Measurements from ENCODE around the gene LOXL3. TPM values are rescaled to one million over a fixed set of nuclear protein-coding genes. Genes with fewer than 3 reads are reported as not detected.

LOXL3 gene, protein sequence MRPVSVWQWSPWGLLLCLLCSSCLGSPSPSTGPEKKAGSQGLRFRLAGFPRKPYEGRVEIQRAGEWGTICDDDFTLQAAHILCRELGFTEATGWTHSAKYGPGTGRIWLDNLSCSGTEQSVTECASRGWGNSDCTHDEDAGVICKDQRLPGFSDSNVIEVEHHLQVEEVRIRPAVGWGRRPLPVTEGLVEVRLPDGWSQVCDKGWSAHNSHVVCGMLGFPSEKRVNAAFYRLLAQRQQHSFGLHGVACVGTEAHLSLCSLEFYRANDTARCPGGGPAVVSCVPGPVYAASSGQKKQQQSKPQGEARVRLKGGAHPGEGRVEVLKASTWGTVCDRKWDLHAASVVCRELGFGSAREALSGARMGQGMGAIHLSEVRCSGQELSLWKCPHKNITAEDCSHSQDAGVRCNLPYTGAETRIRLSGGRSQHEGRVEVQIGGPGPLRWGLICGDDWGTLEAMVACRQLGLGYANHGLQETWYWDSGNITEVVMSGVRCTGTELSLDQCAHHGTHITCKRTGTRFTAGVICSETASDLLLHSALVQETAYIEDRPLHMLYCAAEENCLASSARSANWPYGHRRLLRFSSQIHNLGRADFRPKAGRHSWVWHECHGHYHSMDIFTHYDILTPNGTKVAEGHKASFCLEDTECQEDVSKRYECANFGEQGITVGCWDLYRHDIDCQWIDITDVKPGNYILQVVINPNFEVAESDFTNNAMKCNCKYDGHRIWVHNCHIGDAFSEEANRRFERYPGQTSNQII
- 14.6 TPM for total RNA-seq
- 8.6 TPM for polyA plus RNA-seq

DNA sequence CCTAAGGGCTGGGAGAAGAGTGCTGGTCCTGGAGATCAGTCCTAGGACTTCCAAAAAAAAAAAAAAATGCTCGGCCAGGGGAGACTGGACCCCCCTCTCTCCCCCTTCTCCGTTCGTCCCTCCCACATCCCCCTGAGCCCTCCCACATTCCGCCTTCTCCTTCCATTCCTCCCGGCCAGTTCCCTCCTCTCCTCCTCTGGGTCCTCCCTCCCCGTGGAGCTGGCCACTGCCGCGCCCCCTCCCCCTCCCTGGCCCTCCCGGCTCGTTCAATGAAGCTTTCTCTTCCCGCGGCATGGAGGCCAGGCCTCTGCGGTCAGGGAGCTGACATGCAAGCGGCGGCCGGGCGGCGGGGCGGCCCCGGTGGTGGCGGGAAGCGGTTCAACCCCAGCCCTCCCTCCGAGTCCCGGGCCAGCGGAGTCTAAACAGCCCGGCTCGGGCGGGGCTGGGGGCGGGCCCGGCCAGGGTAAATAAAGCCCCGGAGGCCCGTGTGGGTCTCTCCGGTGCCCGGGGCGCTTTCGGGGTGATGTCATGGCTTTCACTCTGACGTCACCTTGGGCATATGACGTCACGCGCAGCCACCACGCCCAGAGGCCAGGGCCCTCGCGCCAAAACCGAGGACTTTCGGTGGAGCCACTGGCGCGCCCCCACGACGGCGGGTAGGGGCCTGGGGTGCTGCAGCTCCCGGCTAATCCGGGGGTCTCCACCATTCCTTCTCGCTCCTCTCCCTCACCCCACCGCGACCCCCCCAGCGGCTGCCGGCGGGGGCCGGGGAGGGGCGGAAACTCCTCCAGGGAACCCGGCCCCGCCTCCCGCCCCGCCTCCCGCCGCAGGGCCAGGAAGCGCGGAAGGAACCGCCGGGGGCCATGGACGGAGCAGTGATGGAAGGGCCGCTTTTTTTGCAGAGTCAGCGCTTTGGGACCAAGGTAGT lies at the start of gene LOXL3, which contains the start of gene DOK1:
LOXL3 (minus strand) TSS at position 51 of the 928 bp plus-strand sequence. CDS start 1,308 bp downstream, outside the sequence.
DOK1 (plus strand) TSS at position 829 of the 928 bp plus-strand sequence; CDS start at position 864, 35 bp downstream.
- DNase-seq (ENCODE audit: extremely low spot score) = peak; percentile 81
- no peaks in the 10 kb centered on the region for H3K36me3 ChIP-seq (ENCODE audit: insufficient read depth)
- no peaks in the 10 kb centered on the region for H3K4me1 ChIP-seq (ENCODE audit: insufficient read depth)
- under 1% methylated on average over 73 of the region's 73 CpGs for WGBS
- H3K27ac ChIP-seq (ENCODE audit: low read depth) = peak within 1 kb of the TSS; percentile 76
- peak within 1 kb of the TSS; percentile 64 for H3K4me3 ChIP-seq (ENCODE audit: low read depth, low read length)

DNA sequence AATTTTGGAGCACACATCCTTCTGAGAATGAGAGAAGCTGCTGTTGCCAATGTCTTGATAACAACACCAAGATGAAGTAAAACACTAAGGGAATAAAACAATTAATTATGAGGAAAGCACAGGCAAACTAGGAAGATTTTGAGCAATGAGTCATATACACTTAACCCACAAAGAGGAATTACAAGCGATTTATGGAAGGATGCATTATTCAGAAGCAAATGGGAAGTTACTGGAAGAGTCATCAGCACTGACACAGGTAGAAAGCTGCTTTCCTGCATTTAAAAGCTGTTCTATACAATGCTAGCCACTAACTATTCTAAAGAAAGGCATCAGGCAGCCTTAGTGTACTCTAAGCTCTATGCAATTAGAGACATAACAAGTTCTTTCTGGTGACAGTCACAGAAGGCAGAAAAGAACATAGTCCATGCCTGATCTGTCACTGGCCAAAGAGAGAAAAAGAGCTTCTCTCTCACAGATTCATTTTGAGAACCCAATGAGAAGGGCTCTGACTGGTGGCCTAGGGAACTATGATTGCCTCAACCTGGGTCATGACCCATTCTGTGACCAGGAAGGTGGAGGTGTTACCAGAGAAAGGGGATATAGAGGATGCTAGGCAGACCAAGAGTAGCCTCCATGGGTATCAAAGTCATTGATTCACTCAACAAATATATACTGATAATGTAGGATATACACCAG lies 49.0 kb upstream of the LOXL3 start:
- 59% methylated on average over 1 of the region's 1 CpG for WGBS
- no peak overlapping the region for H3K27ac ChIP-seq (ENCODE audit: low read depth)

DNA sequence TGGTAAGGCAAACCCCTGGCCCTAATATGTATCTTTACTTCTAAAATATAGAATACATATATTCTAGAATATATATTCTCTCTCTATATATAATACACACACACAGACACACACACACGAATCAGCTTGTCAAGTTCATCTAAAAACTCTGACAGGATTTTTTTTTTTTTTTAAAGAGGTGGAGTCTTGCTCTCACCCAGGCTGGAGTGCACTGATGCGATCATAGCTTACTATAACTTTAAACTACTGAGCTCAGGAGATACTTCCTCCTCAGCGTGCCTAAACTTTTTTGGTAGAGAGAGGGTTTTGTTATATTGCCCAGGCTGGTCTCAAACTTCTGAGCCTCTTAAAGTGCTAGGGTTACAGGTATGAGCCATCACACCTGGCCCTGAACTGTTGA lies 45.9 kb upstream of the LOXL3 start:
- Histone ChIP-seq H3K4me1 (ENCODE audit: insufficient read depth) (no peaks in the 10 kb centered on the region), H3K27ac (ENCODE audit: low read depth) (no peak overlapping the region), H3K36me3 (ENCODE audit: insufficient read depth) (no peaks in the 10 kb centered on the region), H3K4me3 (ENCODE audit: low read depth, low read length) (no peak overlapping the region)
- WGBS = 54% methylated on average over 3 of the region's 3 CpGs
- DNase-seq (ENCODE audit: extremely low spot score) = no peak

More for the DNA sequence above, 49.0 kb upstream of the LOXL3 start:
- DNase-seq (ENCODE audit: extremely low spot score) = no peak
- Histone ChIP-seq H3K36me3 (ENCODE audit: insufficient read depth) (no peaks in the 10 kb centered on the region), H3K4me1 (ENCODE audit: insufficient read depth) (no peaks in the 10 kb centered on the region), H3K4me3 (ENCODE audit: low read depth, low read length) (no peak overlapping the region)

DNA sequence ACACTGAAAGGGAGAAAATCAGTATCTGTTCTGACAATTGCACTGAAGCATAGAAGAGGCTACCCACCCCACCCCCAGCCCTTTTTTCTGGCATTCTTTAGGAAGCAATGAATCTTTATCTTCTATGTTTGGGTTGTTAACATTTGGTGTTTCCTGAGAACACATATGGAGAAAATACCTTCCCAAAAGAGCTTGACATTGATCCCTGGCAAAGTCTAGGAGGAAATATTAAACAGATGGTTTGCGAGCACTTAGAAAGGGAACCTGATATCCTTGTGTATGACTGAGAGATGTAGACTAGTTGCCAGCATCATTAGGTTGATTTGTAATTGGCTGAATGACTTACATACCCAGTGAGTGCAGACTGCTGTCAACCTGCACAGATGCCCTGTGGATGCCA lies 43.7 kb upstream of the LOXL3 start:
- Histone ChIP-seq H3K27ac (ENCODE audit: low read depth) (no peak overlapping the region), H3K4me1 (ENCODE audit: insufficient read depth) (no peaks in the 10 kb centered on the region), H3K36me3 (ENCODE audit: insufficient read depth) (no peaks in the 10 kb centered on the region), H3K4me3 (ENCODE audit: low read depth, low read length) (no peak overlapping the region)
- 27% methylated on average over 1 of the region's 1 CpG for WGBS
- DNase-seq (ENCODE audit: extremely low spot score) = no peak

DNA sequence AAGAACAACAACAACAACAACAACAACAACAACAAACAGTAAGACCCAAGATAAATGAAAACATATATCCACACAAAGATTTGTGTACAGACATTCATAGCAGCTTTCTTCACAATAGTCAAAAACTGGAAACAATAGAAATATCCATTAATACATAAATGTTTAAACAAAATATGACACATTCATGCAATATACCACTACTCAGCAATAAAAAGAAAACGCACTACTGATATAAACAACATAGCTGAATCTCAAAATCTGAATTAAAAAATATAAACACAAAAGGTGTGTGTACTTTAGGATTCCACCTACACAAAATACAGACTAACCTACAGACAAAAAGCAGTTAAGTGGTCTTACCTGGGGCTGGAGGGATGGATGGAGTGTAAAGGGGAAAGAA lies 42.8 kb upstream of the LOXL3 start:
- H3K4me1 ChIP-seq (ENCODE audit: insufficient read depth) = no peaks in the 10 kb centered on the region
- no peaks in the 10 kb centered on the region for H3K36me3 ChIP-seq (ENCODE audit: insufficient read depth)
- H3K4me3 ChIP-seq (ENCODE audit: low read depth, low read length) = no peak overlapping the region
- 34% methylated on average over 1 of the region's 1 CpG for WGBS
- DNase-seq (ENCODE audit: extremely low spot score) = no peak
- no peak overlapping the region for H3K27ac ChIP-seq (ENCODE audit: low read depth)

DNA sequence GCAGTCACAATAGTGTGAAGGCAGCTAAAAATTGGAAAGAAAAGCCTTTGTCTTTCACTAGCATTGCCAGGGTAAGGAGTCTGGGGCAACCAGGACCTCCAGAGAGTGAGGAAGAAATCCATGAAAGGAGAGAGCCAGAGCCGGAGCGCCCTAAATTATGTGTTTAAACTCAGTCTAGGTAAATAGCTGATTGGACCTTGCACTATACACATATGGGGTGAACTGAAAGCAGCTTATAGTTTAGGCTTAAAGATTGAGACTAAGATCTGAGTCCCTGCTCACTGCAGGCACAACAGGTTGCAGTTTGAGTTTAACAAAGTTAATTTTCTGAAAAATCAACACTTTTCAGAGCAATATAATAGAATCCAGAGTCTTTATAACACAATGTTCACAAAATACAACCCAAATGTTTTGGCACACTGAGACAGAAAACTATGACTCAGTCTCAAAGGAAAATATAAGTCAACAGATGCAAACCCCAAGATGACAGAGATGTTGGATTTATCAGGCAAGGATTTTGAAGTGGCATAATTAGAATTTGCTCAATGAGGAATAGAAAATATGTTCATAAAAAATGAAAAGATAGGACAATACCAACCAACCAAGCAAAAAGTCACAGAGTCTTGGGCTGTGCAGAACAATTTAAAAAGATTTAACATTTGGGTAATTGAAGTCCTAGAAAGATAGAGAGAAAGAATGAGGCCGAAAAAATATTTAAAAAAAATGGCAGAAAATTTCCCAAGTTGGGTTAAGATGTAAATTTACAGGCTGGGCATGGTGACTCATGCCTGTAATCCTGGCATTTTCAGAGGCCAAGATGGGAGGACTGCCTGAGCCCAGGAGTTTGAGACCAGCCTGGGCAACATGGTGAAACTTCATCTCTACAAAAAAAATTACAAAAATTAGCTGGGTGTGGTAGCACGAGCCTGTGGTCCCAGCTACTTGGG lies 40.4 kb upstream of the LOXL3 start:
- no peak for DNase-seq (ENCODE audit: extremely low spot score)
- WGBS = 73% methylated on average over 4 of the region's 4 CpGs
- no peaks in the 10 kb centered on the region for H3K4me1 ChIP-seq (ENCODE audit: insufficient read depth)

DNA sequence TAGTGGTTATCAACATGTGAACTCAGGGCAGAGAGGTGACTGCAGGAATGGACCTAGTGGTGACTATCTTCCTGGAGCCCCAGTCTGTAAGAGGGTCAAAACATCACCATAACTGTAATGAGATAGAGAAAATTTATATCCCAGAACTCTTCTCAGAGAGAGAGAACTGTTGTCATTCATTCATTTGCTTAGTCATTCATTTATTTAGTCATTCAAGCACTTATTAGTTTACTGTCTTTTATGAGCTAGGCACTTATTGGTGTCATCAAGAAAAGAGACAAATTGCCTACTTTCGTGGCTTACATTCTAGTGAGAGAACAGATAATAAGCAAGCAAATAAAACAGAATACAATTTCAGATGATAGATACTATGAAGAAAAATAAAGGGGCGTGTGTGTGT lies 34.9 kb upstream of the LOXL3 start:
- Histone ChIP-seq H3K4me1 (ENCODE audit: insufficient read depth) (no peaks in the 10 kb centered on the region), H3K36me3 (ENCODE audit: insufficient read depth) (no peaks in the 10 kb centered on the region), H3K27ac (ENCODE audit: low read depth) (no peak overlapping the region), H3K4me3 (ENCODE audit: low read depth, low read length) (no peak overlapping the region)
- no peak for DNase-seq (ENCODE audit: extremely low spot score)
- WGBS = 61% methylated on average over 2 of the region's 2 CpGs

More for the DNA sequence above, 40.4 kb upstream of the LOXL3 start:
- no peaks in the 10 kb centered on the region for H3K36me3 ChIP-seq (ENCODE audit: insufficient read depth)
- no peak overlapping the region for H3K4me3 ChIP-seq (ENCODE audit: low read depth, low read length)
- H3K27ac ChIP-seq (ENCODE audit: low read depth) = no peak overlapping the region

DNA sequence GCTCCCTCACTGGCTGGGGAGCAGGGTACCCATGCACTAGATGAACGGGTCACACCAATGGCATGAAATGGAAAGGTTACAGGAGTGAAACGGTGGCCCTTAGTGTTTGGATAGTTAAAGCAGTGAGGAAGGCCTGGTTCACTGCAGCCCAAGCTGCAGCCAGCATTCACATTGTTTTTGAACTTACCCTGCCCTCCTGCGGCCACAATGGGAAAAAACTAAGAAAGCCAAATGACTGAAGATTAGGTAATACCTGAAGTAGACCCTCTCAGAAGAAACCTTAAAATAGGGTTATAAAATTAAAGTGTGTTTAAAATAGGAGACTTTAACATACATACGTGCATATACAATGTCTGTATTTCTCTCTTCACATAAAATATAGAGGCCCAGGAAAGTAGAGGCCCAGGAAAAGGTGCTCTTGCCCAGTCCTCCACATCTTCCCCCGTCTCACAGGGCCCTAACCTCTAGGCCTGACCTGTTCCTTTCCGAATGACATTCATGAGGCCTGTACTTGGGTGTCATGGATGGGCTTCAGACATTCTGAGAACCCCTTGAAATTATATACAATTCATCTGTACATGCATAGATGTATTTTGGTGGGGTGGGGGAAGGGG lies 34.0 kb upstream of the LOXL3 start:
- peak; percentile 50 for DNase-seq (ENCODE audit: extremely low spot score)
- Histone ChIP-seq H3K4me1 (ENCODE audit: insufficient read depth) (no peaks in the 10 kb centered on the region), H3K36me3 (ENCODE audit: insufficient read depth) (no peaks in the 10 kb centered on the region), H3K4me3 (ENCODE audit: low read depth, low read length) (no peak overlapping the region), H3K27ac (ENCODE audit: low read depth) (no peak overlapping the region)
- WGBS = 18% methylated on average over 6 of the region's 6 CpGs

DNA sequence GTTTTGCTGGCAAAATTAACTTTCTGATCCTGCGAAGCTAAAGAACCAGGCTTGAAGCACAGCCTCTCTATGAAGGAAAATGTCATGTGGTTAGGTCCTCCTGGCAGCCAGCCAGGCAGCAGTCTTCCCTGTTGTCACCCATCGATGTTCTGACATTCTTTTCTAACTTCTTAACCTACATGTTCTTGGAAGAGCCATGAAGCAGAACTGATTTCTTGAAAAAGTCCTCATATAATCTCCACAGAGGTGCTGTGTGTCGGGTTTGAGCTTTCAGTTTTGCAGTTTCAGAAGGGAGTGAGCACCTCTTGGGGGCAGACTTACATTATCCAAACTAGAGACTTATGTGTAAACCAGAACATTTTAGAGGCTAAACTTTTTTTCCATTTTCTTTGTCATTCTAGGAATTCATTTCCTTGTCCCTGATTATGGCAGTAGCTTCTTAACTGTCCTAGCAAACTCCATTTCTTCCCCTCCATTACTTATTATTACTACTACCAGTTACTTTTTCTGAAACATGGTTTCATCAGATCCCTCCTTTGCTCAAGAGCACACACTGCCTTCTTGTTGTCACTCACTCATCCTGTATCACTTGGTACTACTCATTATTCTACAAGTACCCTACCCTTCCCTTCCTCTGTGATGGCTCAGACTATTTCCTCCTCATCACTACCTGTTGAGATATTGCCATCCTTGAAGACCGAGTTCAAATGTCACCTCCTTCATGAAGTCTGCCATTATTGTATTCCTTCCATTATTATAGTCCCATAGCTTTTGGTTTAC lies 31.9 kb upstream of the LOXL3 start:
- Histone ChIP-seq H3K4me3 (ENCODE audit: low read depth, low read length) (no peak overlapping the region), H3K27ac (ENCODE audit: low read depth) (no peak overlapping the region), H3K4me1 (ENCODE audit: insufficient read depth) (no peaks in the 10 kb centered on the region), H3K36me3 (ENCODE audit: insufficient read depth) (no peaks in the 10 kb centered on the region)
- DNase-seq (ENCODE audit: extremely low spot score) = no peak
- WGBS = 50% methylated on average over 4 of the region's 4 CpGs

DNA sequence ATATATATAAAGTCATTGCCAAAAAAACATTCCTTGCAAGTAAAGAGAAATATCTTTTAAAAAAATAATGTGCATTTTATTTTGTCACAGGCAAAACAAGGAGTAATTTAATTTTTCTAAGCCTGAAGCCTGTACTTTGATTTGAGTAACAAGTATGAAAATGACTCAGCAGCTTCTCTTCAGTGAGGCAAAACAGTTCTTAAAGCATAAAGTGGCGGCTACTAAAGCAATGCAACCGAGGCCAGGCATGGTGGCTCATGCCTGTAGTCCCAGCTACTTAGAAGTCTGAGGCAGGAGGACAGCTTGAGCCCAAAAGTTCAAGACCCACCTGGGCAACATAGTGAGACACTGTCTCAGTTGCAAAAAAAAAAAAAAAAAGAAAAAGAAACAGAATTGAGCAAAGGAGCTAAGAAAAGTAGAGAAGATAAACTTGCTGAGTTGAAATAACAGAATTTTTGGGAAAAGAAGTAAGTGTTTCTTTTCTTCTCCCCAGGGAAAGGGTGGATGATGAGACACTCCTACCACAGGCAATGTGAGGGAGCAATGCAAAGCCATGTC lies 30.4 kb upstream of the LOXL3 start:
- Histone ChIP-seq H3K4me3 (ENCODE audit: low read depth, low read length) (no peak overlapping the region), H3K36me3 (ENCODE audit: insufficient read depth) (no peaks in the 10 kb centered on the region), H3K27ac (ENCODE audit: low read depth) (no peak overlapping the region), H3K4me1 (ENCODE audit: insufficient read depth) (no peaks in the 10 kb centered on the region)
- 62% methylated on average over 2 of the region's 2 CpGs for WGBS
- DNase-seq (ENCODE audit: extremely low spot score) = no peak

DNA sequence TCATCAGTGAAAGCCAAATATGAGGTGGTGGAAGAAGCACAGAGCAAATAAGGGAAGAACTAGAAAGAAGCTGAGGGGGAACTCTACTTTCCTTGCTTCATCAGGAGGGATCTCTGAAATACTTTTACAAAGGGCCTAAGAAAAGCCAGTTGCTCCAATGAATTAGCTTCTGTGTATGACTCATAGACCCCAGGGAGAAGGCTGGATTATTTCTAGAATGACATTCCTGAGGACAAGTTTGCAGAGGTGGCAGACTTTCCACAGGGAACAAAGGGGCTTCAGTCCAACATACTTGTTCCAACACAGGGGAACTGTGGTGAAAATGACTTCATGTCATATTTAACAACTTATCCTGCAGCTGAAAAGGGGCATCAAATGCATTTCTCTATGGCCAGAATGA lies 29.8 kb upstream of the LOXL3 start:
- Histone ChIP-seq H3K27ac (ENCODE audit: low read depth) (no peak overlapping the region), H3K36me3 (ENCODE audit: insufficient read depth) (no peaks in the 10 kb centered on the region), H3K4me1 (ENCODE audit: insufficient read depth) (no peaks in the 10 kb centered on the region), H3K4me3 (ENCODE audit: low read depth, low read length) (no peak overlapping the region)
- DNase-seq (ENCODE audit: extremely low spot score) = no peak

Measured in urinary bladder (tissue), 4 donors.